PC-3 (cell line): ENCODE measurements around the gene SLC25A29. TPM values are rescaled to one million over a fixed set of nuclear protein-coding genes. Genes with fewer than 3 reads are reported as not detected.

Experiments used
- ATAC-seq: fragments of 200-7000 bp; cut with Tn5 transposase; 2 replicates; pipeline ENCODE4 v1.9.1; 2020; ENCODE audit warnings: mild to moderate bottlenecking, moderate library complexity
- BruUV-seq: library from RNA; stranded (reverse); fragments of 400-500 nt; replicated peaks from 2 replicates; lab custom pipeline; 2021; lab: Mats Ljungman, UMichigan
- CTCF ChIA-PET: fragments of 300-600 bp; sonication (Branson Sonifier 250); formaldehyde crosslinking; loops from one replicate; lab custom pipeline; 2022; ENCODE audit warnings: antibody characterized with exemption; lab: Charles Lee
- POLR2A ChIA-PET: fragments of 300-600 bp; sonication (Branson Sonifier 250); formaldehyde crosslinking; loops from one replicate; lab custom pipeline; 2022; ENCODE audit warnings: antibody characterized with exemption; ENCODE audit not compliant: unreplicated experiment; lab: Charles Lee
- DNase-seq: peaks from one replicate; pipeline ENCODE4 v3.0.0-alpha.2; 2015
- H2AFZ ChIP-seq: fragments of 300-600 bp; sonication (generic); 2 replicates; pipeline ENCODE4 v1.6.0; 2016; ENCODE audit warnings: antibody characterized with exemption, low read length
- H3F3A ChIP-seq: fragments of 300-600 bp; sonication (generic); one replicate; pipeline ENCODE4 v1.6.0; 2017; ENCODE audit warnings: antibody characterized with exemption, low read length, control low read depth, mild to moderate bottlenecking; ENCODE audit not compliant: unreplicated experiment
- H3K27ac ChIP-seq: fragments of 300-600 bp; sonication (generic); 2 replicates; pipeline ENCODE4 v1.5.1; 2016; ENCODE audit warnings: mild to moderate bottlenecking, low read length
- H3K27me3 ChIP-seq: fragments of 300-600 bp; sonication (generic); 2 replicates; pipeline ENCODE4 v1.6.1; 2016; ENCODE audit warnings: low read length, mixed read lengths
- H3K36me3 ChIP-seq: fragments of 300-600 bp; sonication (generic); 2 replicates; pipeline ENCODE4 v1.6.1; 2016; ENCODE audit warnings: low read depth, mixed run types, low read length, mixed read lengths
- H3K4me1 ChIP-seq: fragments of 300-600 bp; sonication (generic); 2 replicates; pipeline ENCODE4 v1.5.1; 2016; ENCODE audit warnings: low read length; ENCODE audit not compliant: insufficient read depth
- H3K4me2 ChIP-seq: fragments of 300-600 bp; sonication (generic); 2 replicates; pipeline ENCODE4 v1.6.0; 2016; ENCODE audit warnings: low read length
- H3K4me3 ChIP-seq: fragments of 300-600 bp; sonication (generic); 2 replicates; pipeline ENCODE4 v1.5.1; 2016; ENCODE audit warnings: mild to moderate bottlenecking, low read length, mixed read lengths
- H3K79me2 ChIP-seq: fragments of 300-600 bp; sonication (generic); 2 replicates; pipeline ENCODE4 v1.6.1; 2017; ENCODE audit warnings: low read length, mixed read lengths
- H3K9ac ChIP-seq: fragments of 300-600 bp; sonication (generic); 2 replicates; pipeline ENCODE4 v1.6.0; 2016; ENCODE audit warnings: mild to moderate bottlenecking, low read length
- H3K9me2 ChIP-seq: fragments of 300-600 bp; sonication (generic); replicated peaks from 2 replicates; pipeline ENCODE4 v1.6.1; 2016; ENCODE audit warnings: mixed run types, low read length, mixed read lengths
- H3K9me3 ChIP-seq: fragments of 300-600 bp; sonication (generic); 2 replicates; pipeline ENCODE4 v1.6.1; 2016; ENCODE audit warnings: low read length, mixed read lengths
- H4K20me1 ChIP-seq: fragments of 300-600 bp; sonication (generic); 2 replicates; pipeline ENCODE4 v1.6.1; 2016; ENCODE audit warnings: low read length, mixed read lengths
- EZH2 ChIP-seq: fragments of 300-600 bp; sonication (generic); IDR thresholded peaks from one replicate; pipeline ENCODE4 v1.6.1; 2017; ENCODE audit warnings: antibody characterized with exemption, mild to moderate bottlenecking, low read length; ENCODE audit not compliant: unreplicated experiment
- EZH2phosphoT487 ChIP-seq: fragments of 300-600 bp; sonication (generic); IDR thresholded peaks from 2 replicates; pipeline ENCODE4 v1.6.1; 2018; ENCODE audit warnings: mild to moderate bottlenecking, antibody characterized with exemption, low read length, borderline replicate concordance
- intact Hi-C: fragments of 100-400 bp; cut with micrococcal nuclease; formaldehyde crosslinking; loops from 2 replicates; pipeline ENCODE4 v1.9.0; 2023
- total RNA-seq: library from RNA; depleted of rRNA; stranded (reverse); fragments of >200 nt; gene quantifications from 2 replicates; pipeline ENCODE4 v1.2.3, GENCODE V29; 2014
- TF ChIP-seq, protein P1 (sequence below): fragments of 300-600 bp; sonication (generic); conservative IDR thresholded peaks from 2 replicates; pipeline ENCODE4 v1.5.1; 2017; ENCODE audit warnings: antibody characterized with exemption, low read depth, mild to moderate bottlenecking, low read length

The SLC25A29 gene
- total RNA-seq, 1 experiment from 2014 or later = 53.9 TPM

DNA sequence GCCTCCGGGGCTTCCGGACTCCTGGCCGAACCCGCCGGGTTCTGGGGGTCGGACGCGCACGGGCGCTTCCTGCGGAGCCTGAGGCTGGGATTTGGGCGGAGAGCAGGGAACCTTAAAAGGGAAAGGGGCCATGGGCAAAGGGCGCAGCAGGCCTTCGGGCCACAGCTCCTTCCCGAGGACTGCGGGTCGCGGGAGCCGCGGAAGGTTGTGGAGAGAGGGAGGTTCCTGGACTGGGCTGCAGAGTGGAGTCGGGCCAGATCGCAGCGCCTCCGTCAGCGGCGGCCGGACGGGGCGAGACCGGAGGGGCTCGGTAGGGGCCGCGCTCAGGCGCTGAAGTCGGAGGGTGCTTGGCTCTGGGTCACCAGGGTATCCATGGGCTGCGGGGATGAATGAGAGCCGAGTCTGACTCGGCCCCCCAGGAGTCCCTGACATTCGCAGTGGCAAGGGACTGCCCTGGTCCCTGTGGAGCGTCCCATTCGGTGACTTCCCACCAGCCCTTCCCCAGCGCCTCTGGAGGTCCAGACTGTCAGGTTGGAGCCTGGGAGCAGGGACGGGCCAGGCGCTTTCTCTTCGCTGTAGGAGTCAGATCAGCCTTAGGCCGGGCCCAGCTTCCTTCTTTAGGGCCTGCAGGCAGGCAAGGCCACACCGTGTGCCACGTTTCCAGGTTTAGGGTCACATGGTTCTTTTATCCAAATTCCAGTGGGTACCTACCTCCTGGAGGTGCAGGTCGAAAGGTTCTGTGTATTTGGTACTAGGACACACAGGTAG lies 938 bp upstream of the SLC25A29 start:
- no TSS peak for BruUV-seq
- Histone ChIP-seq H3K27me3 (no peaks in the 10 kb centered on the region), H4K20me1 (peaks cover 9% of the 10 kb centered on the region; the same call in 1 of the 2 replicates), H3K27ac (no peak overlapping the region), H3K4me3 (peak overlapping the region; percentile 88), H3K4me2 (peak overlapping the region; percentile 92), H3K9ac (peak overlapping the region; percentile 76), H2AFZ (peak overlapping the region; percentile 97), H3K79me2 (peaks cover 17% of the 10 kb centered on the region), H3K36me3 (no peaks in the 10 kb centered on the region), H3K9me2 (no peaks in the 10 kb centered on the region), H3K9me3 (no peaks in the 10 kb centered on the region), H3K4me1 (peaks cover 33% of the 10 kb centered on the region), H3F3A (peaks cover 6% of the 10 kb centered on the region)
- intact Hi-C loops = no loop called here
- CTCF ChIA-PET = no interaction called here
- POLR2A ChIA-PET = no interaction called here
- TF ChIP-seq, protein P1, sequence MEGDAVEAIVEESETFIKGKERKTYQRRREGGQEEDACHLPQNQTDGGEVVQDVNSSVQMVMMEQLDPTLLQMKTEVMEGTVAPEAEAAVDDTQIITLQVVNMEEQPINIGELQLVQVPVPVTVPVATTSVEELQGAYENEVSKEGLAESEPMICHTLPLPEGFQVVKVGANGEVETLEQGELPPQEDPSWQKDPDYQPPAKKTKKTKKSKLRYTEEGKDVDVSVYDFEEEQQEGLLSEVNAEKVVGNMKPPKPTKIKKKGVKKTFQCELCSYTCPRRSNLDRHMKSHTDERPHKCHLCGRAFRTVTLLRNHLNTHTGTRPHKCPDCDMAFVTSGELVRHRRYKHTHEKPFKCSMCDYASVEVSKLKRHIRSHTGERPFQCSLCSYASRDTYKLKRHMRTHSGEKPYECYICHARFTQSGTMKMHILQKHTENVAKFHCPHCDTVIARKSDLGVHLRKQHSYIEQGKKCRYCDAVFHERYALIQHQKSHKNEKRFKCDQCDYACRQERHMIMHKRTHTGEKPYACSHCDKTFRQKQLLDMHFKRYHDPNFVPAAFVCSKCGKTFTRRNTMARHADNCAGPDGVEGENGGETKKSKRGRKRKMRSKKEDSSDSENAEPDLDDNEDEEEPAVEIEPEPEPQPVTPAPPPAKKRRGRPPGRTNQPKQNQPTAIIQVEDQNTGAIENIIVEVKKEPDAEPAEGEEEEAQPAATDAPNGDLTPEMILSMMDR = no peak
- TF ChIP-seq EZH2phosphoT487 (no peak), EZH2 (no peak)
- ATAC-seq = peak; percentile 3; the same call in 1 of the 2 replicates
- no peak for DNase-seq

DNA sequence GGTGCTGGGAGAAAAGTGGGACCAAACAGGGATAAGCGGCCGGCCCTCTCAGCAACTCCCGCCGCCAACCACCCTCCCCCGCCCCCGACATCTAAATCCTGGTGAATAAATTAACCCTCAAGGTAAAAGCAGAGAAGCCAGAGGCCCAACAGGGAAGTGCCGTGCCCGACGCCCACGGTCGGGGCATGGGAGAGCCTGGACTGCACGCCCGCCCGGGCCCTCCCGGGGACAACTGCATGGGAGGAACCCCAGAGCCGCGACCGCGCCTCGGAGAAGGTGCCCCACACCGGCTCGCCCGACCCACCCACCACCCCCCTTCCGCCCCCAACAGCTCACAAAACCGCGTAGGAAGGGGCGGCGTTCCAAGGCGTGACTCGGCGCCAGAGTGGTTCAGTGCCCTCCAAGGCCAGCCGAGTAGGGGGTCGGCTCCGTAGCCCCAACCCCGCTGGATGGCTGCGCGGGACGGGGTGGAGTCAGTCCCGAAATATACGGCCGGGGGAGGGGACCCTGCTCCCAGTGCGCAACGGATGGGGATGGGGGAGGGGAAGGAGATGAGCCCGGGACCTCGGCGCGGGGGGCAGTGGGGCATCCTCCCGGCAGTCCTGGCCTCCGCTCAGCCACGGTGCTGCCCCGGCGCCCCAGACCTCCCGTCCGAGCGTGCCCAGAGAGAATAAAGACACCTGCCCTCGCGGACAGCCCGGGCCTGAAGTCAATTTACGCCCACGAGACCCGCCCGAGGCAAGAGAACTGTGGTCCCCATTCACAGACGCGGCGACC lies 732 bp downstream of the SLC25A29 start:
- no peak for TF ChIP-seq EZH2
- TF ChIP-seq, protein P1 = no peak
- H3K79me2 ChIP-seq = peaks cover 17% of the 10 kb centered on the region
- BruUV-seq = no TSS peak
- no peak overlapping the region for H3K27ac ChIP-seq
- peak; percentile 4 for ATAC-seq
- no peaks in the 10 kb centered on the region for H3K27me3 ChIP-seq
- H2AFZ ChIP-seq = peak overlapping the region; percentile 97
- H3K4me2 ChIP-seq = peak overlapping the region; percentile 92
- ChIA-PET POLR2A (no interaction called here), CTCF (interaction anchor here (0.6 to 0.8 kb wide), 2 partner anchors 133 to 702 kb away, joined by 3 to 5 read pairs; no protein-coding TSS in a partner anchor)
- H3K4me1 ChIP-seq = peaks cover 33% of the 10 kb centered on the region
- peak; percentile 11 for DNase-seq
- no peaks in the 10 kb centered on the region for H3K9me3 ChIP-seq
- H3K9ac ChIP-seq = peak overlapping the region; percentile 49
- H3F3A ChIP-seq = peaks cover 6% of the 10 kb centered on the region
- peaks cover 9% of the 10 kb centered on the region; the same call in 1 of the 2 replicates for H4K20me1 ChIP-seq
- intact Hi-C loops = no loop called here
- no peaks in the 10 kb centered on the region for H3K9me2 ChIP-seq
- H3K36me3 ChIP-seq = no peaks in the 10 kb centered on the region
- H3K4me3 ChIP-seq = peak overlapping the region; percentile 88
